HEK293T (cell line): Measurements from ENCODE around the gene UNC5B.

Experiments
- CTCF ChIA-PET: fragments of 350-600 bp; formaldehyde crosslinking; extraction: SDS; loops from one replicate; lab custom pipeline; 2021; ENCODE audit warnings: antibody characterized with exemption, inconsistent platforms; lab: Yijun Ruan, JAX
- POLR2A ChIA-PET: fragments of 350-600 bp; formaldehyde crosslinking; extraction: SDS; loops from one replicate; lab custom pipeline; 2020; ENCODE audit warnings: antibody characterized with exemption, inconsistent platforms; lab: Yijun Ruan, JAX
- DNase-seq: peaks from one replicate; pipeline ENCODE4 v3.0.0; 2012; ENCODE audit warnings: mixed read lengths; ENCODE audit errors: extremely low spot score
- ARNT ChIP-seq: fragments of 450-650 bp; IDR thresholded peaks from 2 replicates; pipeline ENCODE4 v1.6.1; 2017; ENCODE audit warnings: mild to moderate bottlenecking
- BHLHE40 ChIP-seq: fragments of 450-650 bp; IDR thresholded peaks from 2 replicates; pipeline ENCODE4 v1.6.1; 2016; ENCODE audit warnings: mild to moderate bottlenecking, moderate library complexity, borderline replicate concordance
- CTBP1 ChIP-seq: fragments of 450-650 bp; IDR thresholded peaks from 2 replicates; pipeline ENCODE4 v1.6.1; 2016; ENCODE audit warnings: borderline replicate concordance
- ELF4 ChIP-seq: fragments of 450-650 bp; IDR thresholded peaks from 2 replicates; pipeline ENCODE4 v1.6.1; 2017; ENCODE audit warnings: antibody characterized with exemption
- FOXA1 ChIP-seq: fragments of 450-650 bp; IDR thresholded peaks from 2 replicates; pipeline ENCODE4 v1.6.1; 2016; ENCODE audit warnings: mild to moderate bottlenecking
- FOXK2 ChIP-seq: fragments of 450-650 bp; IDR thresholded peaks from 2 replicates; pipeline ENCODE4 v1.6.1; 2016; ENCODE audit warnings: mild to moderate bottlenecking
- FOXM1 ChIP-seq: fragments of 450-650 bp; IDR thresholded peaks from 2 replicates; pipeline ENCODE4 v1.6.1; 2017; ENCODE audit warnings: mild to moderate bottlenecking, borderline replicate concordance
- HDGF ChIP-seq: fragments of 450-650 bp; IDR thresholded peaks from 2 replicates; pipeline ENCODE4 v1.6.1; 2017; ENCODE audit warnings: antibody characterized with exemption, borderline replicate concordance
- L3MBTL2 ChIP-seq: fragments of 450-650 bp; conservative IDR thresholded peaks from 2 replicates; pipeline ENCODE4 v1.6.1; 2016; ENCODE audit warnings: mild to moderate bottlenecking
- LEF1 ChIP-seq: fragments of 450-650 bp; IDR thresholded peaks from 2 replicates; pipeline ENCODE4 v1.6.1; 2017; ENCODE audit warnings: mild to moderate bottlenecking, borderline replicate concordance
- NFRKB ChIP-seq: fragments of 450-650 bp; IDR thresholded peaks from 2 replicates; pipeline ENCODE4 v1.6.1; 2016; ENCODE audit warnings: mild to moderate bottlenecking, moderate library complexity
- PKNOX1 ChIP-seq: fragments of 450-650 bp; IDR thresholded peaks from 2 replicates; pipeline ENCODE4 v1.6.1; 2016
- SP1 ChIP-seq: fragments of 450-650 bp; IDR thresholded peaks from 2 replicates; pipeline ENCODE4 v1.6.1; 2017
- SUZ12 ChIP-seq: fragments of 450-650 bp; IDR thresholded peaks from 2 replicates; pipeline ENCODE4 v1.6.1; 2016; ENCODE audit warnings: mild to moderate bottlenecking
- TARDBP ChIP-seq: fragments of 450-650 bp; IDR thresholded peaks from 2 replicates; pipeline ENCODE4 v1.6.1; 2016
- ZNF384 ChIP-seq: fragments of 450-650 bp; IDR thresholded peaks from 2 replicates; pipeline ENCODE4 v1.6.1; 2016

Gene UNC5B

GRCh38 chr10:71282323-71282680, 69.9 kb downstream of the UNC5B start:
- TF ChIP-seq SP1 (no peak), PKNOX1 (no peak), BHLHE40 (no peak), ZNF384 (no peak), FOXM1 (no peak), FOXA1 (no peak), NFRKB (no peak), L3MBTL2 (no peak), CTBP1 (no peak), FOXK2 (no peak), ARNT (no peak), SUZ12 (no peak), HDGF (no peak)
- DNase-seq: no peak
- ChIA-PET CTCF (no interaction called here), POLR2A (no interaction called here)

- TF ChIP-seq NFRKB (no peak), PKNOX1 (no peak), SP1 (no peak)
- ChIA-PET CTCF (interaction anchor here (1.7 to 1.9 kb wide), 2 partner anchors 8 to 13 kb away, joined by 6 to 11 read pairs; no protein-coding TSS in a partner anchor), POLR2A (no interaction called here)
- no peak for DNase-seq
Observed at GRCh38 chr10:71283410-71283809, 71.0 kb downstream of the UNC5B start.

GRCh38 chr10:71283876-71284275, 71.5 kb downstream of the UNC5B start:
- no peak for TF ChIP-seq NFRKB
- CTCF ChIA-PET: interaction anchor here (1.7 to 1.9 kb wide), 2 partner anchors 8 to 14 kb away, joined by 6 to 11 read pairs; no protein-coding TSS in a partner anchor
- DNase-seq: no peak
- POLR2A ChIA-PET: no interaction called here

GRCh38 chr10:71284544-71285179, 72.3 kb downstream of the UNC5B start:
- CTCF ChIA-PET: interaction anchor here (0.7 to 1.9 kb wide), 7 partner anchors 8 to 381 kb away, joined by 3 to 11 read pairs (median 4); no protein-coding TSS in a partner anchor
- no peak for DNase-seq
- POLR2A ChIA-PET: no interaction called here
- no peak for TF ChIP-seq SP1
- no peak for TF ChIP-seq ARNT
- TF ChIP-seq TARDBP: no peak
- TF ChIP-seq HDGF: no peak
- TF ChIP-seq ZNF384: no peak

- peak; percentile 72 for DNase-seq
- ChIA-PET POLR2A (no interaction called here), CTCF (interaction anchor here (0.7 to 1.7 kb wide), 4 partner anchors 9 to 382 kb away, joined by 3 to 11 read pairs (median 4); no protein-coding TSS in a partner anchor)
- TF ChIP-seq CTBP1: no peak
- no peak for TF ChIP-seq SUZ12
- no peak for TF ChIP-seq HDGF
- TF ChIP-seq ARNT: no peak
- TF ChIP-seq FOXM1: no peak
- no peak for TF ChIP-seq NFRKB
- no peak for TF ChIP-seq FOXA1
- no peak for TF ChIP-seq LEF1
- TF ChIP-seq TARDBP: no peak
- no peak for TF ChIP-seq SP1
- no peak for TF ChIP-seq ELF4
- TF ChIP-seq ZNF384: no peak
- TF ChIP-seq L3MBTL2: no peak
- no peak for TF ChIP-seq FOXK2
- TF ChIP-seq BHLHE40: no peak
- TF ChIP-seq PKNOX1: no peak
Observed at GRCh38 chr10:71285180-71285545, 72.8 kb downstream of the UNC5B start.

GRCh38 chr10:71285986-71286385, 73.6 kb downstream of the UNC5B start:
- ChIA-PET CTCF (no interaction called here), POLR2A (no interaction called here)
- TF ChIP-seq LEF1 (no peak), CTBP1 (no peak), ARNT (no peak), PKNOX1 (no peak), NFRKB (no peak), FOXK2 (no peak), SUZ12 (no peak), SP1 (no peak), ELF4 (no peak), BHLHE40 (no peak), L3MBTL2 (no peak), HDGF (no peak), FOXA1 (no peak), ZNF384 (no peak), TARDBP (no peak), FOXM1 (no peak)
- DNase-seq: no peak
